Measurements from ENCODE around the gene MARK2.
A peak's percentile ranks its signal among the peaks of the same experiment; 100 is the strongest.

Gene MARK2

DNA sequence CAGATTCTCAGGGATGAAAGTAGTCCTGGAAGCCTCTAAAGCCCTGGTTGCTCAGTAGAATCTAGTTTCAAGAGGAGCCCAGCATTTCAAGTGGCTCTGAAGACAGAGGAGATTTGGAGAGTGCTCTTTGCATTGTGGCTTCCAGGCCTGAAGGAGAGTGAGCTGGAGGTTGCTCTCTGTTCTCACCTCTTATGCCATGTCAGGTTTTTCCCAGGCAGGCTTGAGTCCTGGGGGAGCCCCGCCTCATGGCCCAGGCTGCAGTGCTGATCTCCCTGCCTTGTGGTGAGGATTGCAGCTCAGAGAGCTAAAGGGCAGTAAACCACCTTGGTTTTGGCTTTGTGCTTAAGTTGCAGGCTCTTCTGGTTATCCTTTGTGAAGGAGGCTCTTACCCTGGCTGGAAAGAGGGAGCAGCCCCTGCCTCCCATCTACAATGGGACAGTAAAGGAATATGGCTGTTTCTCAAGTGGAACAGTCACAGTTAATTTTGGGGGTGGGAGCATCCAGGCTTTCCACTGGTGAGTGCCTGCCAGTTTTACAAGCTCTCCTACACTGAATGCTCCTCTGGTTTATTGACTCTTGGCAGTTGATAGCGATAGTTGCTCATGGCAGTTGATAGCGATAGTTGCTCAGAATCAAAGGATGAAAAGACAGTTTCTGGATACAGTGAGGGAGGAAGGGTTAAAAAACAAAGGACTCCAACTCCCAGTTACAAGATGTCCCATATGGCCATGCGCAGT is 45.5 kb downstream of the MARK2 start:
- no peak for DNase-seq

DNA sequence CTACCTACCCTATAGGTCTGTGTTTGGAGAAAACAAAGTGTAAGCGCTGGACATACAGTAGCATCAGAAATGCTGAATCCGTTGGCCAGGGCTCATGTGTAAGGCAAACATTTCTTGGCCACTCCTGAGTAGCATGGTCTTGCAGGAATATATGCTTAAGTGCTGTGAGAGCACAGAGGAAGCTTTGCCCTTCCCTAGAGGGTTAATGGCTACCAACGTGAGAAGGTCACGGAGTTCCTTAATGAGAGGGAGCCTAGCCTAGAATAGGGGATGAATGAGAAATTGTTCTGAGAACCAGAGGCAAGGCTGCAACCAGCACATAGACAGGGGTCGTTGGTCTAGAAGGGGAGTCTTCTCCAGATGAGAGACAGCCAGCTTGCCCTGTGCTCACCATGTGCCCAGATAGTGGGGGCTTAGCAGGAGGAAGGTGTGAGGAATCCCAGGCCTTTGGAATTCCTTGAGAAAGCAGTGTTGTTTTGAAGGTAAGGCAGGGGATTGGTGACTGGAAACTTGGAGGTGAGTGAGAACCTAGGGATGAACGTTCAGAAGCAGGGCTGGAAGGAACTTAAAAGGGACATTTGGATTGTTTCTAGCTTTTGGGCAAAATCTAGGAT is 48.6 kb downstream of the MARK2 start:
- DNase-seq: peak; percentile 29

DNA sequence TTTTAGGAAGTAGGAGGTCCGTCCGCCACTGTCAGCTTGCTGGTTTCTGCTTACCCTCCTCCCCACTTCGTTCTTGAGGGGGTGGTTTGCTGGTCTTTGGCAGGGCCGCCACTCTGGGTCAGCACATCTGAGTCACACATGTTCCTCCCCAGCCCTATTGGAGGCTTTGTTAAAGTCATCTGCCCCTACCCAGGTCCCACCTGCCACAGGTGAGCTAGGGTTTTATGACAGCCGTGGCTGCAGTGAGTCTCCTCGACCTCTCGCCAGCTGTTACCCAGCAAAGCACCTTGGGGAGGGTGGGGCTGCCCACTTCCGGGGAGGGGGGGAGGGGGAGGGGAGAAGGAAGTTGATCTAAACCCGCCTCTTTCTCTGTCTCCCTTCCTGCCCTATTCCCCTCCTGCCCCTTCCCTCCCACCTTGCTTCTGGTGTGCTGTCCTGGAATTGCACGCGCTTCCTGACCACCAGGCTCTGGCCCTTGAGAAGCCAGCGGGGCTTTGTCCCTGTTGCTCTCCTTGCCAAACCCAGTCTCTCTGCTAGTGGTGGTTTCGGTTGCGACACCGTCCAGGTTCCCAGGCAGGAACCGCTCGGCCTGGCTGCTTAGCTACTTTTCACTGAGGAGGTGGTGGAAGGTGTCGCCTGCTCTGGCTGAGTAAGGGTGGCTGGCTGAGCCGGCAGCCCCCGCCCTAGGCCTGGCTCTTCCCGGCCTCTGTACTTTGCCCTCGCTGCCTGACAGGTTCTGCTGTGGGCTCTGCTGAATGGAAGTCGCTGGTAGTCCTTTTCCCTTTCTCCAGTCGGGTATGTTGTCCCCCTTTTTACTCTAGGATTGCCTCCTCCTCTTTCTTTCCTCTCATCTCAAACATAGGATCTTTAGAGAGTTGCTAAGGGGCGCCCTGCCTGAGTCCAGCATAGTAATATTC is 49.5 kb downstream of the MARK2 start:
- DNase-seq: no peak

DNA sequence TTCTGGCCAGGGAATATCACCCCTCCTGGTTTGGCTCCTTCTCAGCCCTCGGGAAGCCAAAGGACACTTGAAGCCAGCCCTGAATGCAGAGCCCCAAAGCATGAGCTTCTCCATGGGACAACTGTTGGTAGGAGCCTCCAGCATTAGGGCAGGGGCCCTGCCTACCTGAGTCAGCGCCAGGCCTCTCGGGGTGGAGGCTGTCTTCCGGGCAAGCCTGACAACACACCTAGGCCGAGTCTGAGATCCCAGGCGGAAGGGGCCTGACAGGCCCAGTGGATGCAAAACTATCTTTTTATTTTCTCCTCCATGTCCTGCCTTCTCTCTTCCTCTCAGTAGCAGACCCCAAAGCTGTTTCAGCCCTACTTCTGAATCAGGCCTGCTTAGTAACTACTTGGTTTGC is 50.4 kb downstream of the MARK2 start:
- DNase-seq: no peak

DNA sequence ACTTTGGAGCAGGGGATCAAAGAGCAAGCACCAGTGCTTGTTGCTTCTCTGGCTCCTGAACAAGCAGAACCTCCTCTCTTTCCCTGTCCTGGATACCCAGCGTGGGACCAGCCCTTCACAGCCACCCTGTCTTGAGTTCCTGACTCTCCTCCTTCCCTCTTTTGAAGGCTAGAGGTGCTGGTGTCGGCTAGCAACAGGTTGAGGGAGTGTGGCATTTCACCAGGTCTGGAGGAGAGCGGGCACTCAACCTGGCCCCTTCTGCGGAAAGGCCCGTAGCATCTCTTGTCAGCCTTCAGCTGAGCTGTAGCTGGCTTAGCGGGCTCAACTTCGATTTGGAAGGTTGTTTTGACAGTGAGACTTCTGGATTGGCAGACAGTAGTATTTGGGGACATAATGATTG is 51.5 kb downstream of the MARK2 start:
- DNase-seq: no peak

DNA sequence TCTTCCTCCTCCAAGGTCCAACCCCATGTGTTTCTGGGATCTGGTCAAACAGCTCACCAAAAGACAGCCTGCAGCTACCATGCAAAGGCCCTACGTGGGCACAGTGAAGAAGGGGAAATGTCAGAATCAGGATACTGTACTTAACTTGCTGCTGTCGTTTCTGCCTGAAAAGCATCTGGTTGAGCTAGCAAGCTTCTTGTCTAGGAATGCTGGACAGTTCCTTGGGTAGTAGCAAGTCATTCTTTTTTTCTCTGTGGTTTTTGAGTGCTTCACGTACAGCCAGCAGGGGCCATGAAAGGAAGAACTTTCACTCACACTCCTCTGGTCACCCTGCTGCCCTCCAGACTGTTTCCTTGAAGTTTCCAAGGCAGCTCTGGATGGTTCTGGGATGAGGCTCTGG is 53.3 kb downstream of the MARK2 start:
- no peak for DNase-seq

DNA sequence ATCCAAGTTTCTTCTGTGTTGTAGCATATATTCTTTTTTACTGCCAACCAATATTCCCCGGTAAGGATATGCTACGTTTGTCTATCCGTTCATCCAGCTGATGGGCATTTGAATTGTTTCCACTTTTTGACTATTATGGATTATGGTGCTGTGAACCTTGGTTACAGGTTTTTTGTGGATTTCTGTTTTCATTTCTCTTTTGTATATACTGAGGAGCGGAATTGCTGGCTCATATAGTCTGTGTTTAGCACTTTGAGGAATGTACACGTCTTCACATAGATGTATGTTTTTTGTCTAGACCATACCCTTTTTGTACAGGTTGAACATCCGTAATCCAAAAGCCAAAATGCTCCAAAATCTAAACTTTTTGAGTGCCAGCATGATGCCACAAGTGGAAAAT is 54.4 kb downstream of the MARK2 start:
- no peak for DNase-seq

DNA sequence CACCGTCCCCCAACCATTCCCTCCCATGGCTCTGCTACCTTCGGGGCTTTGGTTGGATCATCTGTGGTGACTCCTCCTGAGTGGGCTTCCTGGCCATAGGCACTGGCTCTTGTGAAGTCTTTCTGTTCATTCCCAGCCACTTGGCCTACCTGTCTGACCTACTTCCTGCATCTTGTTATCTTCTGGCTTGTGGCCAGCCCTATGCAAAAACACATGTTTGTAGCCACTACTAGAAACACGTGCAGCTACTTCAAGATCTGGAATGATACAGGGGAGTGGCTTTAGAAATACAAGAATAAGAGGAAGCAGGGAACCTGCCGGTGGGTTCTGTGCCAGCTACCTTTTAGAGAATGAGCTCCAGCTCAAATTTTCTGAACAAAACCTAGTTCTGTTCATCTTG is 57.2 kb downstream of the MARK2 start:
- no peak for DNase-seq

DNA sequence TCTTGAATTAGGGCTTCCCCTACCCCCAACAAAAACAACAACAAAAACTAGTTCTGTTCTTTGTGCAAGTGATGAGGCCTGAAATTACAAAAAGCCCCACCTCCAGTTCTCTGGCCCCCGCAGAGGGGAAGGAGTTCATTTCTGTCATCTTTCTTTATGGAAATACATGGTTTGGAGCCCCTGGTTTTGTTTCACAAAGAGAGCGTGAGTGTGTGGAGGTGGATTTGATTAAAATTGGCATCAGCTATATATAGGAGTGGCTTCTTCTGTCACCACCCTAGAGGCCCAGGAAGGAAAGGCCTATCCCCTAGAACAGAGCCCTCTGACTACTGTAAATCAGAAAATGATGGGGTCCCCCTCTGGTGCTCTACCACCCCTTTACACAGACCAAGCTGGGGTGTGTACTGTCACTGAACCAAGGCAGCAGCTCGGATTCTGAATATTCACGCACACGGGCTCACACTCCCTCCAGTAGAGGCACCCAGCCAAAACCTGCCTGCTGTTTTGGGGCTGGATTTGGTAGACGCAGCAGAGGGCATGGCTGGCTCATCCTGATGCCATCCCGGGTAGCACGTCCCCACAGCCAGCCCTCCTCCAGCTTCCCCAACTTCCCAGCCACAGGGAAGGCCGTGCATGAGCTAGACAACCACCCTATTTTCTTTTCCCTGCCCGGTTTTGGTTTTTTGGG is 58.7 kb downstream of the MARK2 start:
- DNase-seq: no peak

DNA sequence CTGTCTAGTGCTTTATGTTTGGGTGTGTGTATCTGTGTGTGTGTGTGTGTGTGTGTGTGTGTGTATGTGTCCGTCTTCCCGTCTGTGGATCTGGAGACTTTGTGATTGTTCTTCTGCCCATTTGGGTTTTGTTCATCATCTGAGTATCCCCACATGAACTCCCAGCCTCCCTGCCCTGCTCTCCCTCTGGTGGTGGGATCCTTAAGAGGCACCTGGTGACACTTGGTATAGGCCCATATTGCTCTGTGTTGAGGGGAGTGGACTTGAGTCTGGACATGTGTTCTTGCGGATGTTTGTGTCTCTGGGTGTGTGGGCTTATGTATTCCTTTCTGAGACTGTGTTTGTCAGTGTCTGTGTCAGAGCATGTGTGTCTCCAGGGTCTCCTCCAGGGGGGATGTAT is 62.8 kb downstream of the MARK2 start:
- no peak for DNase-seq

DNA sequence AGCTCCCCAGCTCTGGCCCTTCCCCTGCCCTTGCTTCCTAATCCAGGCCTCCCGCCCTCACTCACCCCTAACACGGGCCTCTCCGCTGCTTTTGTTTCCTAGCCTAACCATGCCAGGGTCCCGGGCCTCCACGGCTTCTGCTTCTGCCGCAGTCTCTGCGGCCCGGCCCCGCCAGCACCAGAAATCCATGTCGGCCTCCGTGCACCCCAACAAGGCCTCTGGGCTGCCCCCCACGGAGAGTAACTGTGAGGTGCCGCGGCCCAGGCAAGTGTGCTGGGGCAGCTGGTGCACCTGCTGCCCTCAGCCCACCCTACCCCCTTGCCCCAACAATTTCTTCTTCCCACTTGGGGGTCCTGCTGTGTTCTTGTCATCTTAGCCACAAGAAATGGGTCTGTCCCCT is 65.0 kb downstream of the MARK2 start:
- peak; percentile 16 for DNase-seq

DNA sequence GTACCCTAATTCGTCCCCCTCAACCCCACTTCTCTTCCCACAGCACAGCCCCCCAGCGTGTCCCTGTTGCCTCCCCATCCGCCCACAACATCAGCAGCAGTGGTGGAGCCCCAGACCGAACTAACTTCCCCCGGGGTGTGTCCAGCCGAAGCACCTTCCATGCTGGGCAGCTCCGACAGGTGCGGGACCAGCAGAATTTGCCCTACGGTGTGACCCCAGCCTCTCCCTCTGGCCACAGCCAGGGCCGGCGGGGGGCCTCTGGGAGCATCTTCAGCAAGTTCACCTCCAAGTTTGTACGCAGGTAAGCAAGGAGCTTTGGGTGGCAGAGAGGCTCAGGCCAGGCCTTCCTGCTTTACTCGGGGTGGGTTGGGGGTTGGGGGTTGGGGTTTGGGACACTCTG is 65.8 kb downstream of the MARK2 start:
- DNase-seq: no peak

DNA sequence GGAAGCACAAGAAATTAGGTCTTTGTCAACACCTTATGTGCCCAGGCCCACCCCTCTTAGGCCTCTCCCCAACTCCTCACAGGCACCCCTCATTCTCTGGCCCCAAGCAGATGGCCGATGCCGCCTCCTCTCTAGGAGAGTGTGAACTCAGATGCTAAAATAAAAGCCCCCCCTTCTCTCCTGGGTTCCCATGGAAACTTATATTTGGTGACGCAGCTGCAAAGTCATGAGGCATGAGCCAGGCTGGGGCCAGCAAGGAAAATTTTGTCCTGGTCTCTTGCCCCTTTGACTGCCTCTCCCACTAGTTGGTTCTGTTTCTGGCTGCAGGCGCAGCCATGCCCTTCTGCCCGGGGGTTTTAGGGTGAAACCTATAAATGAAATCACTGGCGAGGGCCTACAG is 66.3 kb downstream of the MARK2 start:
- peak; percentile 12 for DNase-seq

DNA sequence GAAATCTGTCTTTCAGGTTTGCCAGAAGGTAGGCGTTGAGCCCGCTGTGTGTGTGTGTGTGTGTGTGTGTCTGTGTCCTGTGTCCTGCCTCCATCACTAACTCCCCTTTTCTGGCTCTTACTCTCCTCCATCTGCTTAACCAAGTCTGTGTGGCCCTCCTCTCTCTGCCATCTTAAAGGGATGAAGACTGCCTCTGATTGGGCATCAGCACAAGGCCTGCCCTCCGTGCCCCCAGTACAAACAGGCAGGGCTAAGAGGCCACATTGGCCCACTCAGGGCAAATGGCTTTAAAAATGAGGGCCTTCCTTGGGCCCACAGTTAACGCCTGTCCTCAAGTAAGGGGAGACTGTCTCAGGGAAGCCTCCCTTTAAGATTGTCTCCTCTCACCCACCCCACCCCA is 67.2 kb downstream of the MARK2 start:
- no peak for DNase-seq

DNA sequence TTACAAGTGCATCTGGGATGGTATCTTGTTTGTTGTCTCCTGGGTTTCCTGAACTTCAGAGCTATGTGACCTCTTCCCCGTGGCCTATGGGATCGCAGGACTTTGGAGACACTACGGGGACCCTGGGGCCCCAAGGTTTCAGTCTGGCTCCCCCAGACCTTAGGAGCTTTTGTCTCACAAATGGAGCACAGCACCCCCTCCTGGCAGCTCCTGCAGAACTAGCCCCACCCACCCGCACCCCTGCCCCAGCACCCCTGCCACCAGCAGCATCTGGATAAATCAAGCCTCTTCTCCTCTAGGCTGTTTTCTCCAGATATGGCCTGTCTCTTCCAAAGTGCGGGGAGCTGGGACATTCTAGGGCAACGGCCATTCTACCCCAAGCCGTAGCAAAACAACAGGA is 67.7 kb downstream of the MARK2 start:
- peak; percentile 36 for DNase-seq

DNA sequence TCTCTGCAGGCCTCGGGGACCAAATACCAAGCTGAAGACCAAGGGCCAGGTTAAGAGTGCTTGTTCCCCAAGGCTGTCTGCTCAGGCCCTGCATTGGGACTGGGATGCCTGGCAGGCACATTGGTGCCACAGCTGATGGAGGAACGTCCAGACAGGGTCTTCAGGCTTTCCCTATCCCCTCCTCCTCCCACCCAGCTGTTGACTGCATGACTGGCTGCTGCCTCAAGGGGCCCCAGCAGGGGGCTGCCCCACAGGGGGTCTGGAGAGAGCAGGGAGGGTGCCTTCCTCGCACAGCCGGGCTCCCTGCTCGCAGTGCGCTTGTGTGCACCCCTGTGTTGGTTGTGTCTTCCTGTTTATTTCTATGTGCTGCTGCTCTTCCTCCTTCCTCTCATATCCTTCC is 68.2 kb downstream of the MARK2 start:
- DNase-seq: no peak

DNA sequence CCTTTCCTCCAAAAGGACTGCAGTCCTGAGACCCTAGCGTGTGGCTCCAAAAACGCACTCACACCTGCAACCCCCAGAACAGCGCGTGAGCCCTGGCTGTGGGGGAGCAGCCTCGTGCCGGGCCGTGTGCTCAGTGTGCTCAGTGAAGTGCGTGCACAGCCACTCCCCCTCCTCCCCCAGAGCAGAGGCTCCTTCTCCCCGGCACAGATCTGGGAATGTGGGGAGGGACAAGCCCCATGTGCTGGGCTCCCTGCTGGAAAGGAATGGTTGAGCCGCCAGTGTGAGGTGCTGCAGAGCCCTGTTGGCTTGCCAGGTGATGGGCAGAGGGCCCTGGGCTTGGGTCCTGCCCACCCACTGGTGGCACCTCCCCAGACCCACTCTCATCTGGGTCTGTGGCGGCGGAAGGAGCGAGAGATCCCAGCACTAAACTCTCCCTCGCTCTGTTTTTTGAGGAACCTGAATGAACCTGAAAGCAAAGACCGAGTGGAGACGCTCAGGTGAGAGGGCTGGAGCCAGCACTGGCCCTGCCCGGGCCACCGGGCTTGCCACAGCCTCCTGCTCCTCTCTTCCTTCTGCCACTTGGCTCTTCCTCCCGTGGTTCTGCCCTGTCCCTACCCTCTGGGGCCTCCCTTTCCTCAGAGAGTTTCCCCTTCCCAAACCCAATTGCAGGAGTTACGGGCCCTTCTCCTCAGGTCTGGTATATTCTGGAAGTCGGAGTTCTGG is 69.1 kb downstream of the MARK2 start:
- peak; percentile 70 for DNase-seq

DNA sequence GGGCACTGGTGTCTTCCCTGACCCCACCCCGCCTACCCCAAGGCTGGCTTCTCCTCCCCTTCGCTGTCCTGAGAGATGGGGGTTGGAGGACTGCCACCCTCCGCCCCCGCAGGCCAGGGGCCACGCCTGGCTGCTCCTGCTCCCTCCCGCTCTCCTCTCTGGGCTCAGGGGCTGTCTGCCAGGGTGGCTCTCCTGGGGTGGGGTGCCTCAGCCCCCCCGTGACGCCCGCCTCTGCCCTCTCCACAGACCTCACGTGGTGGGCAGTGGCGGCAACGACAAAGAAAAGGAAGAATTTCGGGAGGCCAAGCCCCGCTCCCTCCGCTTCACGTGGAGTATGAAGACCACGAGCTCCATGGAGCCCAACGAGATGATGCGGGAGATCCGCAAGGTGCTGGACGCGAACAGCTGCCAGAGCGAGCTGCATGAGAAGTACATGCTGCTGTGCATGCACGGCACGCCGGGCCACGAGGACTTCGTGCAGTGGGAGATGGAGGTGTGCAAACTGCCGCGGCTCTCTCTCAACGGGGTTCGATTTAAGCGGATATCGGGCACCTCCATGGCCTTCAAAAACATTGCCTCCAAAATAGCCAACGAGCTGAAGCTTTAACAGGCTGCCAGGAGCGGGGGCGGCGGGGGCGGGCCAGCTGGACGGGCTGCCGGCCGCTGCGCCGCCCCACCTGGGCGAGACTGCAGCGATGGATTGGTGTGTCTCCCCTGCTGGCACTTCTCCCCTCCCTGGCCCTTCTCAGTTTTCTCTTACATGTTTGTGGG is 69.9 kb downstream of the MARK2 start:
- peak; percentile 43 for DNase-seq

DNA sequence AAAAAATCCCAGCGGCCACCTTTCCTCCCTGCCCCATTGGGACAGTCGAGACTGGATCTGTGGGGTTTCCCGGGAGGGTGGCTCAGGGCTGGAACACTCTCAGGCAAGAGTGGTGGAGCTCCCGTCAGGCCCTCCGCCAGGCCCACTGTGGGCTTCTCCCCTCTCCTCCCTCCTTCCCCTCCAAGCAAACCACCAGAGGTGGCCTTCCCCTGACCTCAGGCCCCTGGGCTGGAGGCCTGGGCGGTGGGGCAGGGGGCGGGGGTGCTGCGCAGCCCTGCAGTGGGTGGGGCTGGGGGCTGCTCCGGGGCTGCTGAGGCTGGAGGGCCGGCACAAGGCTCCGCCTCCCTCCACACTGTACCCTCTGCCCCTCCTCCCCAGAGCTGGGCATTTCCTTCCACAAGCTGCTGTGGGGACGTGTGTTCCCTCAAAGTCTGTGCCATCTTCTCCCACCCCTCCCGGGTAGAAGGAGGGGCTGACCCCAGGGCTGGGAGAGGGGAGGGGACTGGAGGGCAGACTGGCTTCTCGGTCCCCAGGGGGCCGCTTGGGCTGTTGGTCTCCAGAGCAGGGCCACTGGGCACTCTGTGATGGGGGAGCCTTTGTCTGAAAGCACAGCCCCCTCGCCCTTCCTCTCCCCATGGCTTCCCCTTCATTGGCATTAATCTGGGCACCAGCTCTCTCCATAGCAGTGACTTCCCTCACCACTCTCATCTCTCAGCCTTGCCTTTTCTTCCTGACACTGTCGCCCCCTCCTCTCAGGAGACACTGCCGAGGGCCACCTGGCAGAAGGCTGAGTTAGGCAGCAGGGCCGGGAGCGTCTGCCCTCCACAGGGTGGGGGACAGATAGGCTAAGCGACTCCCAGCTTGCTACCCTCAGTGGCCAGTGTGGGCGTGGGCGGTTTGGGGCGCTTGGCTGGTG is 70.9 kb downstream of the MARK2 start:
- DNase-seq: peak; percentile 91

DNA sequence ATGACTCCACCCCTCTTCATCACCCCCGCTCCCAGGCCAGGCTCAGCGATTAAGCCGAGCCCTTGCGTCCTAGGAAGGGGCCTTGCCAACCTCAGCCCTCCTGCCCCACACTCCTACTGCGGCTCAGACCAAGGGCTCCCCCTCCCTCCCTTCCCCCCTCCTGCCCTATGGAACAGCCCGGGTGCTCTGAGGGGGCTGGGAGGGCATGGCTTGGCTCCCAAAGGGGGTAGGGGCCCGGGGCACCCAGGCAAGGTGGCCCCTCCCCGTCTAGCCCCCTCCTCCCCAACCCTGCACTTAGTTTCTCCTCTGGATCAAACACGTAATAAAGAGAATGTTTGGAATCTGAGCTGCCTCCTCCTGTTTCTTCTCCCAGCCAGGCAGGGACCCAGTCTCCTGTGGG is 71.8 kb downstream of the MARK2 start:
- no peak for DNase-seq

DNA sequence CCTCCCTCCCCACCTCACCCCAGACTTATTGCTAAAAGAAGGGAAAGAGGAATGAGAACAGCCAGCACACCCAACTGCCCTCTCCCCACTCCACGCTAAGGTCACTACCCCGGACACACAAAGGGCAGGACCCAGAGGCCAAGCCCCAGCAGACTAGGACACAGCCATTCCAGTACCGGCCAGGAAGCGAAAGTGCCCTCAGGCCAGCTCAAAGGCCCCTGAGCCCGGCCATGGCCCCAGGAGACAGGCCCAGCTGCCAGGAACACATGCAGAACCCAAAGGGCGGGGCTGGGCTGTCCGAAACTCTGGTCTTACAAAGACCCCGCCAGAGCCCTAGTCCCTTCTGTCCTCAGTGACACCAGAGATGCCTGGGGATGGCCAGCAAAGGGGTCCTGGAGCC is 72.5 kb downstream of the MARK2 start:
- DNase-seq: no peak
